Panc1 (cell line): ENCODE results near the gene TALDO1. TPM values are rescaled to one million over a fixed set of nuclear protein-coding genes. Genes with fewer than 3 reads are reported as not detected.

Source experiments
- ATAC-seq: fragments of 200-7000 bp; cut with Tn5 transposase; 2 replicates; pipeline ENCODE4 v1.9.1; 2020; ENCODE audit warnings: mild to moderate bottlenecking, moderate library complexity
- BruUV-seq: library from RNA; stranded (reverse); fragments of 400-500 nt; replicated peaks from 2 replicates; lab custom pipeline; 2021; lab: Mats Ljungman, UMichigan
- CTCF ChIA-PET: fragments of 300-600 bp; sonication (Branson Sonifier 250); formaldehyde crosslinking; loops from one replicate; lab custom pipeline; 2022; ENCODE audit warnings: antibody characterized with exemption; lab: Charles Lee
- POLR2A ChIA-PET: fragments of 300-600 bp; sonication (Branson Sonifier 250); formaldehyde crosslinking; loops from one replicate; lab custom pipeline; 2022; ENCODE audit warnings: antibody characterized with exemption; lab: Charles Lee
- DNase-seq: peaks from one replicate; pipeline ENCODE4 v3.0.0-alpha.2; 2010; ENCODE audit warnings: low read depth, low spot score
- H3K27ac ChIP-seq: 2 replicates; pipeline ENCODE4 v1.5.1; 2011; ENCODE audit warnings: mild to moderate bottlenecking, low read length, inconsistent platforms
- H3K27me3 ChIP-seq: fragments of 200-500 bp; sonication (Bioruptor generic); 2 replicates; pipeline ENCODE4 v1.6.0; 2014; ENCODE audit warnings: low read length, inconsistent platforms; ENCODE audit not compliant: control insufficient read depth, insufficient read depth
- H3K36me3 ChIP-seq: fragments of 200-500 bp; sonication (Bioruptor generic); 2 replicates; pipeline ENCODE4 v1.5.1; 2014; ENCODE audit warnings: inconsistent platforms, mild to moderate bottlenecking, low read length, moderate library complexity; ENCODE audit not compliant: control insufficient read depth, insufficient read depth
- H3K4me1 ChIP-seq: 2 replicates; pipeline ENCODE4 v1.5.1; 2011; ENCODE audit warnings: inconsistent platforms, mild to moderate bottlenecking, low read length, moderate library complexity; ENCODE audit not compliant: control insufficient read depth, insufficient read depth
- H3K4me3 ChIP-seq, 2 experiments: 2 replicates each; pipeline ENCODE4 v1.5.1; 2011 to 2012; ENCODE audit warnings: low read depth in 2 of 2, low read length in 2 of 2, mild to moderate bottlenecking in 2 of 2, inconsistent platforms in 1 of 2, moderate library complexity in 1 of 2
- H3K9me3 ChIP-seq: fragments of 200-500 bp; sonication (Bioruptor generic); 2 replicates; pipeline ENCODE4 v1.5.1; 2014; ENCODE audit warnings: low read depth, mild to moderate bottlenecking, inconsistent platforms, low read length, moderate library complexity; ENCODE audit not compliant: control insufficient read depth, insufficient read depth
- POLR2AphosphoS5 ChIP-seq: IDR thresholded peaks from 2 replicates; pipeline ENCODE4 v1.6.1; 2012; ENCODE audit warnings: mild to moderate bottlenecking, low read depth, low read length, moderate library complexity
- SIN3A ChIP-seq: IDR thresholded peaks from 2 replicates; pipeline ENCODE4 v1.6.1; 2012; ENCODE audit warnings: low read depth, mild to moderate bottlenecking, low read length, moderate library complexity, borderline replicate concordance; ENCODE audit not compliant: insufficient read depth
- TCF7L2 ChIP-seq: IDR thresholded peaks from 2 replicates; pipeline ENCODE4 v1.6.1; 2011; ENCODE audit warnings: mild to moderate bottlenecking, low read depth, low read length, inconsistent platforms
- in situ Hi-C: cut with HindIII; loops from 2 replicates; pipeline ENCODE4 v1.10.0; 2016; ENCODE audit warnings: low sequenced_read_pairs, low pct_unique_long_range_greater_than_20kb
- intact Hi-C: fragments of 100-400 bp; cut with micrococcal nuclease; formaldehyde crosslinking; loops from one replicate; pipeline ENCODE4 v1.10.0; 2022; ENCODE audit not compliant: unreplicated experiment
- total RNA-seq: library from RNA; stranded (reverse); gene quantifications from one replicate; pipeline ENCODE4 v1.2.1, GENCODE V29; 2021; ENCODE audit not compliant: unreplicated experiment
- TF ChIP-seq, protein P1 (sequence below): fragments of 450-650 bp; IDR thresholded peaks from 2 replicates; pipeline ENCODE4 v1.5.1; 2017; ENCODE audit warnings: mild to moderate bottlenecking
- TF ChIP-seq, protein P2 (sequence below), 2 experiments: IDR thresholded peaks; 2 replicates each; pipeline ENCODE4 v1.6.1; 2011 to 2012; ENCODE audit warnings: low read depth in 2 of 2, control low read depth in 1 of 2, low read length in 1 of 2, mild to moderate bottlenecking in 1 of 2, moderate library complexity in 1 of 2; ENCODE audit not compliant: insufficient read depth in 1 of 2

The TALDO1 gene
- total RNA-seq, 1 experiment from 2014 or later, result 257 TPM

DNA sequence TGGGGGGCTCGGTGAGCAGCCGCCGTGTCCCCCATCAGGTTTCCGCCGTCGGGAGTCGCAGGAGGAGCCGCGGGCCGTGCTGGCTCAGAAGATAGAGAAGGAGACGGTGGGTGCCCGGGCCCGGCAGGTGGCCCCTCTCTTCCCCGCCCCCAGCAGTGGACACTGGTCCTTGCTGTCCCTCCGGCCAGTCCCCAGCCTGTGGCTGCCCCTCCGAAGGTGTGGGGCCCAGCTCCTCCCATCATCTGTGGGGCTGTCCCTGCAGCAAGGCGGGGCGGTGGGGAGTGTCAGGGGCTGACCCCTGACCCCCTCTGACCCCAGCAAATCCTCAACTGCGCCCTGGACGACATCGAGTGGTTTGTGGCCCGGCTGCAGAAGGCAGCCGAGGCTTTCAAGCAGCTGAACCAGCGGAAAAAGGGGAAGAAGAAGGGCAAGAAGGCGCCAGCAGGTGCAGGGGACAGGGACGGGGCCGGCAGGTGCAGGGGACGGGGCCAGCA is 26.0 kb upstream of the TALDO1 start:
- ChIA-PET POLR2A (interaction anchor here (0.8 kb wide), 1 partner anchor 26 kb away, joined by 3 read pairs; the partner anchor contains the start of genes DEAF1 and TMEM80), CTCF (interaction anchor here (1.0 to 1.4 kb wide), 2 partner anchors 14 to 17 kb away, joined by 4 to 5 read pairs; no protein-coding TSS in a partner anchor)
- H3K27me3 ChIP-seq, result no peaks in the 10 kb centered on the region
- TF ChIP-seq TCF7L2, result no peak
- TF ChIP-seq, protein P1, sequence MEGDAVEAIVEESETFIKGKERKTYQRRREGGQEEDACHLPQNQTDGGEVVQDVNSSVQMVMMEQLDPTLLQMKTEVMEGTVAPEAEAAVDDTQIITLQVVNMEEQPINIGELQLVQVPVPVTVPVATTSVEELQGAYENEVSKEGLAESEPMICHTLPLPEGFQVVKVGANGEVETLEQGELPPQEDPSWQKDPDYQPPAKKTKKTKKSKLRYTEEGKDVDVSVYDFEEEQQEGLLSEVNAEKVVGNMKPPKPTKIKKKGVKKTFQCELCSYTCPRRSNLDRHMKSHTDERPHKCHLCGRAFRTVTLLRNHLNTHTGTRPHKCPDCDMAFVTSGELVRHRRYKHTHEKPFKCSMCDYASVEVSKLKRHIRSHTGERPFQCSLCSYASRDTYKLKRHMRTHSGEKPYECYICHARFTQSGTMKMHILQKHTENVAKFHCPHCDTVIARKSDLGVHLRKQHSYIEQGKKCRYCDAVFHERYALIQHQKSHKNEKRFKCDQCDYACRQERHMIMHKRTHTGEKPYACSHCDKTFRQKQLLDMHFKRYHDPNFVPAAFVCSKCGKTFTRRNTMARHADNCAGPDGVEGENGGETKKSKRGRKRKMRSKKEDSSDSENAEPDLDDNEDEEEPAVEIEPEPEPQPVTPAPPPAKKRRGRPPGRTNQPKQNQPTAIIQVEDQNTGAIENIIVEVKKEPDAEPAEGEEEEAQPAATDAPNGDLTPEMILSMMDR, result no peak
- TF ChIP-seq POLR2AphosphoS5, result no peak
- TF ChIP-seq SIN3A, result no peak
- TF ChIP-seq, protein P2, sequence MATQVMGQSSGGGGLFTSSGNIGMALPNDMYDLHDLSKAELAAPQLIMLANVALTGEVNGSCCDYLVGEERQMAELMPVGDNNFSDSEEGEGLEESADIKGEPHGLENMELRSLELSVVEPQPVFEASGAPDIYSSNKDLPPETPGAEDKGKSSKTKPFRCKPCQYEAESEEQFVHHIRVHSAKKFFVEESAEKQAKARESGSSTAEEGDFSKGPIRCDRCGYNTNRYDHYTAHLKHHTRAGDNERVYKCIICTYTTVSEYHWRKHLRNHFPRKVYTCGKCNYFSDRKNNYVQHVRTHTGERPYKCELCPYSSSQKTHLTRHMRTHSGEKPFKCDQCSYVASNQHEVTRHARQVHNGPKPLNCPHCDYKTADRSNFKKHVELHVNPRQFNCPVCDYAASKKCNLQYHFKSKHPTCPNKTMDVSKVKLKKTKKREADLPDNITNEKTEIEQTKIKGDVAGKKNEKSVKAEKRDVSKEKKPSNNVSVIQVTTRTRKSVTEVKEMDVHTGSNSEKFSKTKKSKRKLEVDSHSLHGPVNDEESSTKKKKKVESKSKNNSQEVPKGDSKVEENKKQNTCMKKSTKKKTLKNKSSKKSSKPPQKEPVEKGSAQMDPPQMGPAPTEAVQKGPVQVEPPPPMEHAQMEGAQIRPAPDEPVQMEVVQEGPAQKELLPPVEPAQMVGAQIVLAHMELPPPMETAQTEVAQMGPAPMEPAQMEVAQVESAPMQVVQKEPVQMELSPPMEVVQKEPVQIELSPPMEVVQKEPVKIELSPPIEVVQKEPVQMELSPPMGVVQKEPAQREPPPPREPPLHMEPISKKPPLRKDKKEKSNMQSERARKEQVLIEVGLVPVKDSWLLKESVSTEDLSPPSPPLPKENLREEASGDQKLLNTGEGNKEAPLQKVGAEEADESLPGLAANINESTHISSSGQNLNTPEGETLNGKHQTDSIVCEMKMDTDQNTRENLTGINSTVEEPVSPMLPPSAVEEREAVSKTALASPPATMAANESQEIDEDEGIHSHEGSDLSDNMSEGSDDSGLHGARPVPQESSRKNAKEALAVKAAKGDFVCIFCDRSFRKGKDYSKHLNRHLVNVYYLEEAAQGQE (IDR thresholded peaks at IDR 0.05; ENCODE audit: insufficient read depth in 1 of 2, low read depth in 2 of 2, low read length in 1 of 2), result no peak
- no peak for ATAC-seq
- intact Hi-C loops (loop anchor here (5.0 to 10.0 kb wide), 2 partner anchors 59 to 166 kb away; no protein-coding TSS in a partner anchor), in situ Hi-C loops (no loop called here)
- H3K27ac ChIP-seq, result no peak overlapping the region
- peaks cover 6% of the 10 kb centered on the region for H3K4me1 ChIP-seq
- H3K9me3 ChIP-seq, result no peaks in the 10 kb centered on the region
- BruUV-seq, result TSS peak; percentile 61
- H3K36me3 ChIP-seq, result peaks cover 5% of the 10 kb centered on the region; the same call in 1 of the 2 replicates
- H3K4me3 ChIP-seq, result no peak overlapping the region
- no peak for DNase-seq

DNA sequence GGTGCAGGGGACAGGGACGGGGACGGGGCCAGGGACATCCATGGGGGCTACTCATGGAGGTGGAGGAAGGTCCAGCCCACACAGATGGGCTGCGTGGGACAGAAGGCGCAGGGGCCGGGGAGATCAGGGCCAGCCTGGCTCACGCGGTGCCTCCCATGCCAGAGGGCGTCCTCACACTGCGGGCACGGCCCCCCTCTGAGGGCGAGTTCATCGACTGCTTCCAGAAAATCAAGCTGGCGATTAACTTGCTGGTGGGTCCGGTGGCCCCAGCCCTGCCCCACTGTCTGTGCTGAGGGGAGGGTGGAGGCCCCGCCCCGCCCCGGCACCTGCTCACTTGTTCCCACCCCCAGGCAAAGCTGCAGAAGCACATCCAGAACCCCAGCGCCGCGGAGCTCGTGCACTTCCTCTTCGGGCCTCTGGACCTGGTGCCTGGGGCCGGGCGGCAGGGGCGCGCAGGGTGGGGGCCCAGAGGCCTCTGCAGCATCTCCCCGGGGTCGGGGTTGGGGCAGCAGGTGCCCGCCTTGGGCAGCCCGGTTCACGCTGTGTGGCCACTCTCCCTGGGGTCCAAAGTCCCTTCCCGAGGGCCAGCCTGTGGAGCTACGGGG is 25.4 kb upstream of the TALDO1 start:
- Histone ChIP-seq H3K4me3 (no peak overlapping the region), H3K27ac (no peak overlapping the region), H3K36me3 (peaks cover 5% of the 10 kb centered on the region; the same call in 1 of the 2 replicates), H3K4me1 (peaks cover 12% of the 10 kb centered on the region), H3K9me3 (no peaks in the 10 kb centered on the region), H3K27me3 (no peaks in the 10 kb centered on the region)
- no peak for DNase-seq
- CTCF ChIA-PET, result interaction anchor here (0.6 to 1.4 kb wide), 4 partner anchors 9 to 30 kb away, joined by 4 to 11 read pairs (median 5); no protein-coding TSS in a partner anchor
- TF ChIP-seq, protein P1, result no peak
- TF ChIP-seq, protein P2 (IDR thresholded peaks at IDR 0.05; ENCODE audit: insufficient read depth in 1 of 2, low read depth in 2 of 2, low read length in 1 of 2), result no peak
- TF ChIP-seq TCF7L2, result no peak
- TF ChIP-seq SIN3A, result no peak
- no peak for TF ChIP-seq POLR2AphosphoS5
- intact Hi-C loops (loop anchor here (5.0 to 10.0 kb wide), 2 partner anchors 60 to 167 kb away; no protein-coding TSS in a partner anchor), in situ Hi-C loops (no loop called here)
- ATAC-seq, result peak; percentile 23
- BruUV-seq, result no TSS peak
- POLR2A ChIA-PET, result interaction anchor here (0.8 kb wide), 1 partner anchor 26 kb away, joined by 3 read pairs; the partner anchor contains the start of genes DEAF1 and TMEM80
